GM18873 (cell line): ENCODE data around the gene CD164L2.

Experiments used
- ATAC-seq: cut with Tn5 transposase; IDR thresholded peaks from one replicate; pipeline ENCODE4 v1.9.1; 2021; ENCODE audit warnings: mild to moderate bottlenecking, moderate library complexity, moderate number of reproducible peaks; ENCODE audit not compliant: unreplicated experiment, low FRiP score

The CD164L2 gene

DNA sequence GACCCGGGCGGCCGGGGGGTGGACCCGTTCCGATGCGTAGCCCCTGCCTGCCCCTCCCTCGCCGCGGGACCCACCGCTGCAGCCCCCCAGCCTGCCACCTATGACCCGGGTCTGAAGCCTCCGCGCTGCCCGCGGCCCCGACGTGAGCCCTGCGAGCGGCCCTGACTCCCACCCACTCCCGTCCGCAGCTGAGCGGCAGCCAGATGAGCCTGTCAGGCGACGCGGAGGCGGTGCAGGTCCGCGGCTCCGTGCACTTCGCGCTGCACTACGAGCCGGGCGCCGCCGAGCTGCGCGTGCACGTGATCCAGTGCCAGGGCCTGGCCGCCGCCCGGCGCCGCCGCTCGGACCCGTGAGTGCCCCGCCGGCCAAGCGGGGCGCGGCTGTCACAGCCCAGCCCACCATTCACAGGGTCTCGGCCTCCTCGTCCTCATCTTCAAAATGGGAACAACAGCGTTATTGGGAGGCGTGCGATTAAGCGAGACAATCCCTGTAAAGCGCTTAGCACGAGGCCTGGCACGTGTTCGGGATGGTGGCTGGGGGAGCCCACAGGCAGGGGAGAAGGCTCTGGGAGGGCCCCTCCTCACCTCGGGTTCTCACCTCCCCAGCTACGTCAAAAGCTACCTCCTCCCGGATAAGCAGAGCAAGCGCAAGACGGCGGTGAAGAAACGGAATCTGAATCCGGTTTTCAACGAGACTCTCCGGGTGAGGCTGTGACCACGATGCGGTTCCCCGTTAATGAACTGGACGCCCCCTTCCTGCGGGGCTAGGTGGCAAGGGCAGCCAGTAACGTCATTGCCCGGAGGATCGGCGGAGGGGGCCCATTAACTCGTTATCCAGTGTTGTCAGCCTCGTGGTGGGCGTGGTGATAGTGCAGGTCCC lies 33.1 kb downstream of the CD164L2 start:
- ATAC-seq, result no peak

DNA sequence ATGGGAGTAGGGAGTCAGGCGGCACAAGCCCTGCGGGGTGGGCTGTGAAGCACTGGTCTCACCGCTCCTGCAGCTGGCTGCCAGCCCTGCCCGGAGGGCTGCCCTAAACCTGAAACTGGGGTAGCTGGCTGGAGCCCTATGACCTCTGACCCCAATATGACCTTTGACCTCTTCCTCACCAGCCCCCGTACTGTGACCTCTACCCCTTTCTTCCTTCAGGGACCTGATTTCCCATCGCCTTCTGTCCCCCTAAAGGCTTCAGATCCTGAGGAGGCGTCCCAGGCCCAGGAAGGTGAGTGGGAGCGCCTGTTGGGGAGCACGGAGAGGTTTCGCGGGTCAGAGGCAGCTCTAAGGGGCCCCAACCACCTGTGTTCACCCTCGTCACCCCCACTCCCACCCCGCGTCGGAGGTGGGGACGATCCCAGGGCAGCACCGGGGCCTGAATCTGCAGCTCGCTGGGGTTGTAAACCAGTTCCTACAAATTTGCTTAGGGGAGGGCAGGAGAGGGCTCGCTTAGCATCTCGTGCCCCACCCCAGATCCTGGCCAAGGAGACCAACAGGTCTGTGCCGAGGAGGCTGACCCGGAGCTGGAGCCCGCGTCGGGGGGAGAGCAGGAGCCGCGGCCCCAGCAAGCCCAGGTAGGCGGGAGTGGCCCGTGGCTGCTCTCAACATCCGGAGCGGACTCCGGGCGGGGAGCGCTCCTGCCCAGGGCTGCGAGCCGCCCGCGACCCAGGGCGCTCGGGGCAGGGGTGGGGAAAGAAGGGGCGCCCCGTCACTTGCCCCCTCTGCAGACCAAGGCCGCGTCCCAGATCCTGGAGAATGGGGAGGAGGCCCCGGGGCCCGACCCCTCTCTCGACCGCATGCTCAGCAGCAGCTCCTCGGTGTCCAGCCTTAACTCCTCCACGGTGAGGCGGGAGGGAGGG lies 34.0 kb downstream of the CD164L2 start:
- ATAC-seq, result no peak

DNA sequence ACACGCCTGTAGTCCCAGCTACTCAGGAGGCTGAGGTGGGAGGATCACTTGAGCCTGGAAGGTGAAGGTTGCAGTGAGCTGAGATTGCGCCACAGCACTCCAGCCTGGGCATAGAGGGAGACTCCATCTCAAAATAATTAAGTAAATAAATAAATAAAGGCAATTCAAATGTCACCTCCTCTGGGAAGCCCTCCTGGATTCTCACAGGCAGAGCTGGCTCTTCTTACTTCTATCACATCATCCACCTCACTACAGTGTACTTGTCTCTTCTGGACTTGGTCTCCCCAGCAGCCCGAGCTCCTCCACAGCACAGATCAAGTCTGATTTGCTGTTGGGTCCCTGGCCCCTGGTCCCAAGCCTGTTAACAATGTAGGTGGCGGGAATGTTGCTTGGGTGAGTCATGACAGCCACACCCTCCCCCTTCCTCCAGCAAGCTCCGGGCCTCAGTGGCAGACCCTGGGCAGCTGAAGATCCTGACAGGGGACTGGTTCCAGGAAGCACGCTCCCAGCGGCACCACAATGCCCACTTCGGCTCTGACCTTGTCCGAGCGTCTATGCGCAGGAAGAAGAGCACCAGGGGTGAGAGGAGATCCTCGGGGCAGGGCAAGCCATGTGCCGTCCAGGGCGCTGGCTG lies 36.0 kb downstream of the CD164L2 start:
- no peak for ATAC-seq

DNA sequence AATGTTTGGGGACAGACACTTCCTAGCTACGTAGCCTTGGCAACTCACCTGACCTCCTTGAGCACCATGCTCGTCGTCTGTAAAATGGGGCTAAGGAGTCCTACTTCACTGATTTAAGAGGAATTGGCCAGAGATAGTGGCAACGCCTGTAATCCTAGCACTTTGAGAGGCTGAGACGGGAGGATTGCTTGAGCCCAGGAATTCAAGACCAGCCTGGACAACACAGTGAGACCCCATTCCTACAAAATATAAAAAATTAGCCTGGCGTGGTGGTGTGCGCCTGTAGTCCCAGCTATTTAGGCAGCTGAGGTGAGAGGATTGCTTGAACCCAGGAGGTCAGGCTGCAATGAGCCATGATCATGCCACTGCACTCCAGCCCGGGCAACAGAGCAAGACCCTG lies 36.8 kb downstream of the CD164L2 start:
- no peak for ATAC-seq

- ATAC-seq, result no peak
These were observed 37.9 kb downstream of the CD164L2 start for GRCh38 chr1:27345272-27345671.

- no peak for ATAC-seq
These were observed 39.5 kb downstream of the CD164L2 start for GRCh38 chr1:27343639-27344025.

- no peak for ATAC-seq
These were observed 40.1 kb downstream of the CD164L2 start for GRCh38 chr1:27342778-27343638.

- ATAC-seq, result no peak
These were observed 40.7 kb downstream of the CD164L2 start for GRCh38 chr1:27342391-27342777.

- no peak for ATAC-seq
These were observed 41.4 kb downstream of the CD164L2 start, which contains the start of gene SYTL1 for GRCh38 chr1:27341525-27342252. Gene SYTL1, plus strand, starts transcription at chr1:27342022. Its CDS starts 3,313 bp downstream, at chr1:27345335.

DNA sequence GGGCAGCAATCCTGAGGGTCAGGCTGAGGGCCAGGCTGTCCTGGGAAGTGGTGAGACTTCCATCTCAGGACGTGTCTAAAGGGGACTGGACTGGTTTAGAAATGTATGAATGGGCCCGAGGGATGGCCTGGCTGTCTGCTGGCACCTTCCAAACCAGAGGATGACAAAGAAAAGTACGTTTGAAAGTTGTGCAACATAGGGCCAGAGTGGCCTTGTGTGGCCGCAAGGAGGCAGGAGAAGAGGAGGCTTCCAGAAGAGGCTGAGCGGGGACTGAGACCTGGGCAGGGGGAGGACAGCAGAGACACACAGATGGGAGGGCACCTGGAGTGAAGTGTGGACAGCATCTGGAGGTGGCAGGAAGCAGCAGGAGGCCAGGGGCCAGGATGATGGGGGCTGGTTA lies 43.9 kb downstream of the CD164L2 start:
- no peak for ATAC-seq

GRCh38 chr1:27338751-27339150 lies 44.4 kb downstream of the CD164L2 start:
- ATAC-seq, result no peak

- ATAC-seq, result no peak
These were observed 46.4 kb downstream of the CD164L2 start for GRCh38 chr1:27336756-27337155.

GRCh38 chr1:27335506-27336422 lies 47.4 kb downstream of the CD164L2 start:
- ATAC-seq, result no peak

- ATAC-seq, result no peak
These were observed 49.3 kb downstream of the CD164L2 start for GRCh38 chr1:27333717-27334279.

GRCh38 chr1:27332536-27333281 lies 50.4 kb downstream of the CD164L2 start:
- ATAC-seq, result no peak

DNA sequence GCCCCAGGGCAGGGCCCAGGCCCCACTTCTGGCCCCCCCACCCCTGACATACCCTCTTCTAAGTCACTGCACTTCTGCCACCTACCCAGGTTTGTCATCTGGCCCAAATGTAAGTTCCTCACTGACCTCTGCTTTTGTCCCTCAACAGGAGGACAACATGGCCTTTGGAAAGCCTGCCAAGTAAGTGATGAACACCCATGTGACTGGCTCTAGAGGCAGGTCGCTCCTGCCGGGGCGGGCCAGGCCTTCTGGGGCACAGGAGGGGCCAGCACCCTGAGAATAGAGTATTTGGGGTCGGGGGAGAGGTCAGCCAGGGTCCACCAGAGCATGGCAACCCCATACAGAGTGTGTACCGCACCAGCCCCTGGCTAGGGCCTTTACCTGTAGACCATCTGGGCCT lies 51.2 kb downstream of the CD164L2 start:
- ATAC-seq, result no peak

- no peak for ATAC-seq
These were observed 51.7 kb downstream of the CD164L2 start for GRCh38 chr1:27331426-27331825.
